Transverse colon (tissue), 4 donors: ENCODE data around the gene XCR1.

ENCODE experiments used
- POLR2AphosphoS5 ChIP-seq, 3 donors: sonication (generic); formaldehyde crosslinking; IDR thresholded peaks; one replicate each; pipeline ENCODE4 v1.6.1; 2016; ENCODE audit warnings: antibody characterized with exemption in 3 of 3
- TF ChIP-seq, protein P1 (sequence below), 5 experiments: fragments of 200-600 bp in 3 of 5; fragments of 450-650 bp in 2 of 5; sonication (generic) in 3 of 5; IDR thresholded peaks; 1 replicate in 2 of 5; 2 replicates in 3 of 5; pipeline ENCODE4 v1.5.1; 2016 to 2017; ENCODE audit warnings: antibody characterized with exemption in 5 of 5, inconsistent platforms in 3 of 5, mild to moderate bottlenecking in 2 of 5, moderate library complexity in 1 of 5

DNA sequence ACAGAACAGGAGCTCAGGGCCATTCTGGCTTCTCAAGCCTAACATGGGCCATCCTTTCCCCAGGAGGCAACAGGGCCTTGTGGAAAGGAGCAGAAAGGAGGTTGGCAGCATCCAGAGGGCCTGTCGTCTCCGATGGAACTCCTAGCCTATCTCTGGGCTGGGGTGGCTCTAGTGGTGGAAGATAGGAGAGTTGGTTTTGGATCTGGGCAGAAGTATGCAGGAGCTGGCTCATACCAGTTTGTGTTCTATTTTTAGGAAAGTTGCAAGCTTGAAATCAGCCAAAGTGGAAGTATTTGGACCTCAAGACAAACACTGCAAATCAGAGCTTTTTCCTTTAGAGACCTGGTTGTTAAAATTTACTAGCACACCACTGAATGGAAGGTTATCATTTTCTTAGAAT, 35.4 kb upstream of the XCR1 start:
- TF ChIP-seq, protein P1, sequence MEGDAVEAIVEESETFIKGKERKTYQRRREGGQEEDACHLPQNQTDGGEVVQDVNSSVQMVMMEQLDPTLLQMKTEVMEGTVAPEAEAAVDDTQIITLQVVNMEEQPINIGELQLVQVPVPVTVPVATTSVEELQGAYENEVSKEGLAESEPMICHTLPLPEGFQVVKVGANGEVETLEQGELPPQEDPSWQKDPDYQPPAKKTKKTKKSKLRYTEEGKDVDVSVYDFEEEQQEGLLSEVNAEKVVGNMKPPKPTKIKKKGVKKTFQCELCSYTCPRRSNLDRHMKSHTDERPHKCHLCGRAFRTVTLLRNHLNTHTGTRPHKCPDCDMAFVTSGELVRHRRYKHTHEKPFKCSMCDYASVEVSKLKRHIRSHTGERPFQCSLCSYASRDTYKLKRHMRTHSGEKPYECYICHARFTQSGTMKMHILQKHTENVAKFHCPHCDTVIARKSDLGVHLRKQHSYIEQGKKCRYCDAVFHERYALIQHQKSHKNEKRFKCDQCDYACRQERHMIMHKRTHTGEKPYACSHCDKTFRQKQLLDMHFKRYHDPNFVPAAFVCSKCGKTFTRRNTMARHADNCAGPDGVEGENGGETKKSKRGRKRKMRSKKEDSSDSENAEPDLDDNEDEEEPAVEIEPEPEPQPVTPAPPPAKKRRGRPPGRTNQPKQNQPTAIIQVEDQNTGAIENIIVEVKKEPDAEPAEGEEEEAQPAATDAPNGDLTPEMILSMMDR (IDR thresholded peaks at IDR 0.05) = no peak
- no peak for TF ChIP-seq POLR2AphosphoS5 (IDR thresholded peaks at IDR 0.05)
